ENCODE data around the gene VPREB3.

GRCh38 chr22:23744485-23744884 is 9.7 kb downstream of the VPREB3 start:
- TF ChIP-seq, protein P1, sequence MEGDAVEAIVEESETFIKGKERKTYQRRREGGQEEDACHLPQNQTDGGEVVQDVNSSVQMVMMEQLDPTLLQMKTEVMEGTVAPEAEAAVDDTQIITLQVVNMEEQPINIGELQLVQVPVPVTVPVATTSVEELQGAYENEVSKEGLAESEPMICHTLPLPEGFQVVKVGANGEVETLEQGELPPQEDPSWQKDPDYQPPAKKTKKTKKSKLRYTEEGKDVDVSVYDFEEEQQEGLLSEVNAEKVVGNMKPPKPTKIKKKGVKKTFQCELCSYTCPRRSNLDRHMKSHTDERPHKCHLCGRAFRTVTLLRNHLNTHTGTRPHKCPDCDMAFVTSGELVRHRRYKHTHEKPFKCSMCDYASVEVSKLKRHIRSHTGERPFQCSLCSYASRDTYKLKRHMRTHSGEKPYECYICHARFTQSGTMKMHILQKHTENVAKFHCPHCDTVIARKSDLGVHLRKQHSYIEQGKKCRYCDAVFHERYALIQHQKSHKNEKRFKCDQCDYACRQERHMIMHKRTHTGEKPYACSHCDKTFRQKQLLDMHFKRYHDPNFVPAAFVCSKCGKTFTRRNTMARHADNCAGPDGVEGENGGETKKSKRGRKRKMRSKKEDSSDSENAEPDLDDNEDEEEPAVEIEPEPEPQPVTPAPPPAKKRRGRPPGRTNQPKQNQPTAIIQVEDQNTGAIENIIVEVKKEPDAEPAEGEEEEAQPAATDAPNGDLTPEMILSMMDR (conservative IDR thresholded peaks at IDR 0.05 in 1 of 2, IDR thresholded peaks at IDR 0.05 in 1 of 2; ENCODE audit: extremely low read depth in 1 of 2, insufficient read depth in 1 of 2, low read depth in 1 of 2, low read length in 2 of 2), result no peak
- TF ChIP-seq EZH2 (IDR thresholded peaks at IDR 0.05; ENCODE audit: borderline replicate concordance, low read length), result no peak
